K562 (cell line): ENCODE results near the gene CMIP.

Experiments
- CBFB ChIP-seq: sonication (generic); formaldehyde crosslinking; IDR thresholded peaks from 2 replicates; pipeline ENCODE4 v1.4.0; 2020; ENCODE audit warnings: mild to moderate bottlenecking, missing genetic modification reagents
- CHD1 ChIP-seq: fragments of 200-600 bp; sonication (generic); IDR thresholded peaks from one replicate; pipeline ENCODE4 v1.6.1; 2012; ENCODE audit warnings: mild to moderate bottlenecking, moderate library complexity, low read length, inconsistent platforms
- CTCF ChIP-seq, 3 experiments: IDR thresholded peaks in 2 of 3; conservative IDR thresholded peaks in 1 of 3; 2 replicates each; pipeline ENCODE4 v1.5.1; 2011 to 2012; ENCODE audit warnings: low read length in 3 of 3, mild to moderate bottlenecking in 3 of 3, control low read depth in 2 of 3, improper control_type of control experiment in 1 of 3, inconsistent platforms in 1 of 3, low read depth in 1 of 3, mixed read lengths in 1 of 3, moderate library complexity in 1 of 3; ENCODE audit not compliant: insufficient read depth in 2 of 3
- EZH2 ChIP-seq: IDR thresholded peaks from 2 replicates; pipeline ENCODE4 v1.6.1; 2012; ENCODE audit warnings: low read depth, mild to moderate bottlenecking, inconsistent platforms, low read length, borderline replicate concordance
- MECOM ChIP-seq: fragments of 250-450 bp; sonication (Bioruptor Pico); IDR thresholded peaks from 2 replicates; pipeline ENCODE4 v1.8.0; 2022; ENCODE audit warnings: inconsistent platforms
- TBP ChIP-seq: optimal IDR thresholded peaks from 2 replicates; pipeline ENCODE3; 2011; ENCODE audit warnings: low read depth, low read length, improper control_type of control experiment
- WHSC1 ChIP-seq: IDR thresholded peaks from one replicate; pipeline ENCODE4 v1.6.1; 2012; ENCODE audit warnings: low read length, control low read depth, inconsistent platforms
- TF ChIP-seq, protein P1 (sequence below): fragments of 250-450 bp; sonication (Bioruptor Pico); IDR thresholded peaks from 2 replicates; pipeline ENCODE4 v1.5.0; 2020; ENCODE audit warnings: mild to moderate bottlenecking, borderline replicate concordance

GRCh38 chr16:81595629-81596292, 151.2 kb downstream of the CMIP start:
- TF ChIP-seq, protein P1, sequence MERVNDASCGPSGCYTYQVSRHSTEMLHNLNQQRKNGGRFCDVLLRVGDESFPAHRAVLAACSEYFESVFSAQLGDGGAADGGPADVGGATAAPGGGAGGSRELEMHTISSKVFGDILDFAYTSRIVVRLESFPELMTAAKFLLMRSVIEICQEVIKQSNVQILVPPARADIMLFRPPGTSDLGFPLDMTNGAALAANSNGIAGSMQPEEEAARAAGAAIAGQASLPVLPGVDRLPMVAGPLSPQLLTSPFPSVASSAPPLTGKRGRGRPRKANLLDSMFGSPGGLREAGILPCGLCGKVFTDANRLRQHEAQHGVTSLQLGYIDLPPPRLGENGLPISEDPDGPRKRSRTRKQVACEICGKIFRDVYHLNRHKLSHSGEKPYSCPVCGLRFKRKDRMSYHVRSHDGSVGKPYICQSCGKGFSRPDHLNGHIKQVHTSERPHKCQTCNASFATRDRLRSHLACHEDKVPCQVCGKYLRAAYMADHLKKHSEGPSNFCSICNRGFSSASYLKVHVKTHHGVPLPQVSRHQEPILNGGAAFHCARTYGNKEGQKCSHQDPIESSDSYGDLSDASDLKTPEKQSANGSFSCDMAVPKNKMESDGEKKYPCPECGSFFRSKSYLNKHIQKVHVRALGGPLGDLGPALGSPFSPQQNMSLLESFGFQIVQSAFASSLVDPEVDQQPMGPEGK (CRISPR knock-in tag), result no peak
- TF ChIP-seq MECOM, result no peak
- no peak for TF ChIP-seq CBFB
- TF ChIP-seq CTCF (IDR thresholded peaks at IDR 0.05 in 2 of 3, conservative IDR thresholded peaks at IDR 0.05 in 1 of 3; ENCODE audit: insufficient read depth in 2 of 3, low read depth in 1 of 3, low read length in 3 of 3), result no peak
- TF ChIP-seq TBP, result no peak
- TF ChIP-seq EZH2, result no peak
- no peak for TF ChIP-seq CHD1
- TF ChIP-seq WHSC1, result no peak
